8988T (cell line): ENCODE measurements around the gene GSTM5.
"Not testable (repeated sequence)": the region's sequence is repeated elsewhere in the genome, so short reads cannot be mapped to it uniquely, and the experiment has no call there.

Experiments
- DNase-seq: peaks from one replicate; pipeline ENCODE4 v3.0.0; 2011

Gene GSTM5

GRCh38 chr1:109762821-109763645 is 51.0 kb downstream of the GSTM5 start:
- DNase-seq, result no peak

- DNase-seq, result no peak
Observed at GRCh38 chr1:109763646-109764415, 51.8 kb downstream of the GSTM5 start, which contains the start of gene EPS8L3. Gene EPS8L3, minus strand, starts transcription at chr1:109763923. Its CDS starts 2,174 bp downstream, at chr1:109761749.

GRCh38 chr1:109764561-109765482 is 52.8 kb downstream of the GSTM5 start:
- DNase-seq, result no peak

- DNase-seq, result no peak
Observed at GRCh38 chr1:109765483-109765815, 53.4 kb downstream of the GSTM5 start.

GRCh38 chr1:109765896-109766615 is 54.0 kb downstream of the GSTM5 start:
- no peak for DNase-seq

GRCh38 chr1:109766991-109767636 is 55.1 kb downstream of the GSTM5 start:
- not testable (repeated sequence) for DNase-seq
